HG03571 (cell line): ENCODE data around the gene CTSL.

Experiments used
- ATAC-seq: cut with Tn5 transposase; IDR thresholded peaks from one replicate; pipeline ENCODE4 v1.9.1; 2021; ENCODE audit not compliant: unreplicated experiment

The CTSL gene

DNA sequence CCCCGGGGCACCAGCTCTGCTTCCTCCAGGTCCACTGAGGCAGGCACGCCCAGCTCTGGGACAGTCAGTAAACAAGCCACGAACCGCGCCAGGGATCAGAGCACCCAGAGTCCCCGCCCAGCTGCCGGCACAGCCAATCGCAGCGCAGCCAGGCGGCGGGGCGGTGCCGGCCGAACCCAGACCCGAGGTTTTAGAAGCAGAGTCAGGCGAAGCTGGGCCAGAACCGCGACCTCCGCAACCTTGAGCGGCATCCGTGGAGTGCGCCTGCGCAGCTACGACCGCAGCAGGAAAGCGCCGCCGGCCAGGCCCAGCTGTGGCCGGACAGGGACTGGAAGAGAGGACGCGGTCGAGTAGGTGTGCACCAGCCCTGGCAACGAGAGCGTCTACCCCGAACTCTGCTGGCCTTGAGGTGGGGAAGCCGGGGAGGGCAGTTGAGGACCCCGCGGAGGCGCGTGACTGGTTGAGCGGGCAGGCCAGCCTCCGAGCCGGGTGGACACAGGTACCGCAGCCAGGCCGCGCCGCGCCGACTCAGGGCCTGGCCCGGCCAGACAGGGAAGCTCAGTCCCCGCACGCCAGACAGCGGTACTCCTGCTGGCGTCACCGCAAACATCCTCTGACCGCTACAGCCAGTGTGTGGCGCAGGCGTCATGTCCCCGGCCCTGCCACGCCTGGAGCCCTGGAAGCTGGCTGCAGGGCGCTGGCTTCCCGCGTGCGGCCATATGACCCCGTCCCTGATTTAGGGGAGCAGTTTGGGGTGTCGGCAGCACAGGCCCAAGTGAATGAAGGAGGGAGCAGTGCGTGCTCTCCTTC is at the start of gene CTSL:
Gene CTSL (plus strand): TSS at position 220 of the 810 bp plus-strand sequence. CDS start 1,485 bp downstream, outside the sequence.
- no peak for ATAC-seq

- ATAC-seq: no peak
These were observed 48.7 kb upstream of the CTSL start for GRCh38 chr9:87676976-87677775.

GRCh38 chr9:87677776-87678587 is 47.9 kb upstream of the CTSL start:
- no peak for ATAC-seq

DNA sequence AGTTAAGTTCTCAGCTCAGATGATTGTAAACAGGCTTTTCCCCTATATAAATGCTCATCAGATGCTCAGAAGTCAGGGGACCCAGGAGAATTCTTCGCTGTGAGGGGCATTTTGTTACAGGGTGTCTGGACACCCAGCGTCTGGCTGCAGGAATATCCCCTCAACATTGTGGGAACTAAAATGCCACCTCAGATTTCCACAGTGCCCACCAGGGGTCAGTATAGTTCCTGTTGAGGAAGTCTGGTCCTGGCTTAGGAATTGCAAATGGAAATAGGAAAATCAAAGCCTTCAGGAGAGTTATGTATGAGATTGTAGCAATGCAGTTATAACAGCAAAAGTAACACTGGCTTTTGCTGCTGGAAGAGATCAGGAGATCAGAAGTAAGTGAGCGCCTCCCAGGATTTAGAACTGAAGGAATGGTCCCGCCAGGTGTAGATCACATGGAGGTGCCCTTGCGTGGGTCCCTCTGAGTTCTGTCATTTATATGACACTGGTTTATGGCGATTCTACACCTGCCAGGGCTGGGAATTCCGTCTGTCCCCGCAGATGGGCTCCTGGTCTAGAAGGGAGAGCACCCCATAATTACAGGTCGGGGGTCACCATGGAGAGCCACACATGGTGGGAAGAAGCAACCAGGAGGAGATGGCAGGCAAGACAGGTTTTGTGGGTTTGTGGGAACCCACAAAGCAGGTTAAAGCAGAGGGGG is 47.1 kb upstream of the CTSL start:
- no peak for ATAC-seq

GRCh38 chr9:87681271-87682061 is 44.5 kb upstream of the CTSL start:
- ATAC-seq: no peak

DNA sequence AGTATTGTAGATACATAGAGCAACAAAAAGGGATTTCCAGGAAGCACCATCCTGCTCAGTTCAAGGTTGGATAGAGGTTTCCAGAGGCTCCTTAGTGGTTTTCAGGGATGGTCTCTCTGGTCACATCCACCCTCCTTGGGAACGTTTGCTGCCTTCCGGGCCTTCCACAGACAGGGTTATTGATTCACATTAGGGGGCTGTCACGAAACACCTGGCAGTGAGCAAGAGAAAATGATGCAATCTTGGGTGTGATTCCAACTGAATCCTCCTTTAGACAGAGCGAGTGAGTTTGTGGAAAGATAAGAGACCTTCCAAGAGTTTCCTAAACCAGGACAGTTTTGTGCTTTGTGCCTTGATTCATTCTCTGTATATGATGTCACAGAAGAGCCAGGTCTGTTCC is 43.8 kb upstream of the CTSL start:
- no peak for ATAC-seq

DNA sequence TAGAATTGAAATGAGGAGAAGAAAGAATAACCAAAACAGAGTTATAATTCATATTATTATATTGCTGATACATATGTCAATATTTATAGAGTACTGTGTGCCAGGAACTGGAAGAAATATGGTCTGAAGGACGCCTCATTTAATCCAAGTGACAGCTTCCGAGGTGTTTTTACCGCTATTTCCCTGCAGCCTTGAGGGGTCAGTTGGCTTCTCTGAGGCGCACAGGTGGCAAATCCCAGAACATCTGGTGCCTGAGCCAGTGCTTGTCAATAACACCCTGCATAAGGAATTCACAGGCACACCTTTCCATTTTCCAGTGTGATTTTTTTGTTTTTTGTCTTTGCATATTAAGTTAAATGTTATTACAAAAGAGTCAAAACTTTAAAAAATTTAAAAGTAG is 43.3 kb upstream of the CTSL start:
- ATAC-seq: no peak

DNA sequence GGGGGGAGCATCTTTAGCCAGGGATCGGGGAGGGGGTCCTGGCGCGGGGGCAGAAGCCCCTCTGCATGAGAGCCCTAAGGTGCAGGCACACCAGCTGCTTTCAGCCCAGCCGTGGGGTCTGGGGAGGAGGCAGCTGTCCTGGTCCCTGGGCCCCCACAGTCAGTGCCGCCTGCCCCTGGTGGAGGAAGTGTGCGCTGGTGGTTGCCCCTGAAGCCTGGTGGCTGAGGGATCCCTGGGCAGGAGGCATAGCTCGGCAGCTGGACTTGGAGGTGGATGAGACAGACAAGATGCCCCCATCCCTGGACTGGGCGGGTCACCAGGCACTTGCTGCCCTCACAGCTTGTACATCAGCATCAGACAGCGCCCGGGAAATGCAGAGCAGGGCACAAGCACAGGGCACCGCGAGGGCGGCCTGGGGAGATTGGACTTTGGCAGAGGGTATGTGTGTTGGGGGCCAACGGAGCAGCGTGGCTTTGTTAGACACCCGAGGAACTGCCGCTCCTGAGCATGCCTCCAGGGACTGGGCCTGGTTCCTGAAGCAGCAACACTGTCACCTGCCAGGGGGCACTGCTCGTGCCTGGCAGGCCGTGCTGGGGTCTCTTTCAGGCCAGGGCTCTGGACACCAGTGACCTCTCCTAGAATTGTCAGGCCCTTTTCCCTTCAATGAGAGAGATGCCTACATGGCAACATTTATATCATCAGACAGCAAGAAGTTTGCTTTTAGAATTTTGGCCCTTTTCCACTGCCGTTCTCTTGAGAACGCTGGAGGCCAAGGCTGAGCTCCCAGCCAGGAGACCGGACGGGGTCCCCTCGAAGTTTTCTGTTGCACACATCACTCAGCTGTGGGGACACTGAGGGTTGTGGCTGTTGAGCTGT is 41.9 kb upstream of the CTSL start:
- no peak for ATAC-seq

GRCh38 chr9:87684627-87685219 is 41.2 kb upstream of the CTSL start:
- ATAC-seq: no peak

DNA sequence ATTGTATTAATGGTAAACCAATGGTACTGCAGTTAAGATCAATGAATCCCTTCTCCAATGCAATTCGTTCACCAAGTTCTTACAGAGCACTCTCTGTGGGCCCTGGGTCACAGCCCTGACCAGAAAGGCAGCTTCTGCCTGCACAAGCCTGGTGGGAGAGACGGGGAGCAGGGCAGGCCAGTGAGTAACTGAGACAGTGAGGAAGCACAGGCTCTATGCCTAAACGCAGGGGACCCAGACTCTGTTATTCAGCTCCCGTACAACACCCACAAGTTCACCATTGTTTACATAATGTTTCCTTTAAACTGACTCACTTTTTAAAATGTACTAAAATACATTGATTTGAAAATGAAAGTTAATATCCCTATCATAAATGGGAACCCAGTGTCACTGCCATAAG is 40.5 kb upstream of the CTSL start:
- no peak for ATAC-seq

DNA sequence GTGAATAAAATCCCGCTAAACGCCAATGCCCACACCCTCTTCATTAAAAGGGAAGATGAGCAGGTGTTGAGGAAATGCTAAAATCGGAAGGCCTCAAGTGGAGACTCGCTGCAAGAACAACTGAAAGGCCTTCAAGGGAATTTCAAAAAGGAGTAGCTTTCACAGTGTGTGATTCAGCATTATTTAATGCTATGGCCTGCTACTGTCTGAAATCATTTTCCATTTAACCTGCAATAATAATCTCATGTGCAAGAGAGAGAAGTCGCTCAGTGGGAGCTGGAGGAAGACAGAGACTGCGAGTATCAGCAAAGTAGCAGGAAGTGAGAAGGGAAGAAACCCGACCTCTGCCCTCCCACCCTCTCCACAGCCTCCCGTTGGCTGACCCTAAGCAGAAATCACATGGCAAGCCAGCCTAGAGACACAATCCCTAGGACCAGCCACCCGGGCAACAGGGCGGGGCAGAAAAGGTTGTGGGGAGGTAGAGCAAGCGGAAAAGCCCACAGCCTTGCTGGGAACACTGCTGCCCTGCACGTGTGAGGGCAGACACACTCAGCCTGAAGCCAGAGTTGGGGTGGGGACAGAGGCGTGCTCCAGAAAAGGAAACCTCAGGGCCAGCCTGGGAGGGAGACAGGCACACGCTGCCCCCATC is 39.9 kb upstream of the CTSL start:
- ATAC-seq: no peak

- no peak for ATAC-seq
These were observed 39.3 kb upstream of the CTSL start for GRCh38 chr9:87686520-87687090.

DNA sequence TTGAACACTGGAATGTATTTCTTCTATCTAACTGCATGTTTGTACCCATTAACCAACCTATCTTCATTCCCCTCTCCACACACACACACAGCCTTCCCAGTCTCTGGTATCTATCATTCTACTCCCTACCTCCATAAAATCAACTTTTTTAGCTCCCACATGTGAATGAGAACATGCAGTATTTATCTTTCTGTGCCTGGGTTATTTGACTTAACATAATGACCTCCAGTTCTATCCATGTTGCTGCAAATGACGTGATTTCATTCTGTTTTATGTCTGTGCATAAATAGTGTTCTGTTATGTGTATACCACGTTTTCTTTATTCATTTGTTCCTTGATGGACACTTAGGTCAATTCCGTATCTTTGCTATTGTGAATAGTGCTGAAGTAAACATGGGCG is 38.7 kb upstream of the CTSL start:
- ATAC-seq: no peak

- no peak for ATAC-seq
These were observed 31.6 kb upstream of the CTSL start for GRCh38 chr9:87694236-87694755.

DNA sequence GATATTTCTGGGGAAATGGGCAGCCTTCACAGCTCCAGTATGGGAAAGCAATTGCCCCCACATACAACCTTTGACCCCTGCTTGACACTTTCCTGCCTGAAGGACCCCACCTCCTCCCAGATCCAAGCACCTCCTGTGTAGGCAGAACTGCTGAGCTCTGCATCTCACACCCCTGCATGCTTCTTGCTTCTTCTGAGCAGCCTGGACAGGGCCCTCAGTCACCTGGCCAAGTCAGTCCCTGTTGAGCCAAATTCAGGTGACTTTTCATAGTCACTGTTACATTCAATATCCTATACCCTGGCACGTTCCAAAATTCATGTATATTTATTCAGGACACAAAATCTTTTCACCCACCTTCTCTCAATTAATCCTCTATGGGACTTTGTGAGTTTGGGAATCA is 30.4 kb upstream of the CTSL start:
- no peak for ATAC-seq

DNA sequence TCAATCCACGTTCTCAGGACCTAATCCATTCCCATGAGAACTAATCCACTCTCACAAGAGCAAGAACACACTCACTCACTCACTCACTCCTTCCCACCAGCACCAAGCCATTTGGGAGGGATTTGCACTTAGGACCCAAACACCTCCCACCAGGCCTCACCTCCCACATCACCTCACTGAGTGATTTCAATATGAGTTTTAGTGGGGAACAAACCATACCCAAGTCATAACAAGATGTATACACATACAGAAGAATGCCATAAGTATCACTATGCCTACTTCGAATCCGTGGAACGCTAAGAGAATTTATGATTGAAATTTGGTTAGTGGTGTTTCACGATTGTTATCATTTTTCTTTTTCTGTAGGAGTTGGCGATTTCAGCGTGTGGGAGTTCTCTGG is 29.3 kb upstream of the CTSL start:
- no peak for ATAC-seq

GRCh38 chr9:87698069-87698809 is 27.7 kb upstream of the CTSL start:
- ATAC-seq: no peak
